ENCODE results near the gene KIF25. TPM values are rescaled to one million over a fixed set of nuclear protein-coding genes. Genes with fewer than 3 reads are reported as not detected.

KIF25 gene
- polyA plus RNA-seq, 2 of the 4 experiments (the other 2 are of a cell fraction): 0.06 to 0.13 TPM

DNA sequence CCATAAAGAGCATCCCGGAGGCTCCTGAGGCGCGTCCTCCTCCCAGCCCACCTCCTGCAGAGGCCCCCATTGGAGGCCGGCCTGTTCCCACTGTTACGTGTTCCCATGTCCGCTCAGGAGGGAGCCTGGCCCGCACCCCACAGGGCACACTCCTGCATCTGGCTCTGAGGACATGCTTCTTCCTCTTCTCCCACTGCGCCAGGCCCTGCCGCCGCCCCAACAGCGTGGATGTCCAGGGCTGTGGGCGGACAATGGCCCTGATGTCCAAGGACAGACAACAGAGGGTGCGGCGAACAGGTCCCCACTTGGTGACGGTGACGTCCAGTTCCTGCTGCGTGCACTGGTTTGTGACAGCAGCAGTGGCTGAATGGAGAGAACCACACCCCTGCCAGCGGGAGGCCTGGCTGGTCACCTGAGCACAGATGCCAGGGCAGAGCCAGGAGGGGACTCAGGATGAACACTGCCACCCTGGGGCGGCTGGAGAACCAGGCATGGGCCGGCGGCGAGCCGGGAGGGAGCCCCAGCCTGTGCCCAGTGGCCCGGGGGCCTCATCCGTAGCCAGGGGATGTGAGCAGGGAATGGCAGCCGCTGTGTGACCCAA is 54.9 kb downstream of the KIF25 start:
- DNase-seq (ENCODE audit: low read depth in 1 of 2, low spot score in 1 of 2) (no peak), ATAC-seq (peak in 1 of 2 experiments; percentile 48; a peak in 3 of 6 replicates), FAIRE-seq (no peak)
- Histone ChIP-seq H3K4me1 (no peaks in the 10 kb centered on the region), H3K4me3 (no peak overlapping the region), H3K27ac (no peak overlapping the region), H3K9me3 (no peaks in the 10 kb centered on the region), H3K4me2 (no peak overlapping the region)
- WGBS (ENCODE audit: missing lambda C conversion rate): 88% methylated on average over 7 of the region's 26 CpGs
- no peak for TF ChIP-seq POLR2AphosphoS2 (conservative IDR thresholded peaks at IDR 0.05; ENCODE audit: low read length)
- TF ChIP-seq, protein P1, sequence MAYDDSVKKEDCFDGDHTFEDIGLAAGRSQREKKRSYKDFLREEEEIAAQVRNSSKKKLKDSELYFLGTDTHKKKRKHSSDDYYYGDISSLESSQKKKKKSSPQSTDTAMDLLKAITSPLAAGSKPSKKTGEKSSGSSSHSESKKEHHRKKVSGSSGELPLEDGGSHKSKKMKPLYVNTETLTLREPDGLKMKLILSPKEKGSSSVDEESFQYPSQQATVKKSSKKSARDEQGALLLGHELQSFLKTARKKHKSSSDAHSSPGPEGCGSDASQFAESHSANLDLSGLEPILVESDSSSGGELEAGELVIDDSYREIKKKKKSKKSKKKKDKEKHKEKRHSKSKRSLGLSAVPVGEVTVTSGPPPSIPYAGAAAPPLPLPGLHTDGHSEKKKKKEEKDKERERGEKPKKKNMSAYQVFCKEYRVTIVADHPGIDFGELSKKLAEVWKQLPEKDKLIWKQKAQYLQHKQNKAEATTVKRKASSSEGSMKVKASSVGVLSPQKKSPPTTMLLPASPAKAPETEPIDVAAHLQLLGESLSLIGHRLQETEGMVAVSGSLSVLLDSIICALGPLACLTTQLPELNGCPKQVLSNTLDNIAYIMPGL (CRISPR knock-in tag; IDR thresholded peaks at IDR 0.05; ENCODE audit: borderline replicate concordance): no peak
- TF ChIP-seq RCOR1 (IDR thresholded peaks at IDR 0.05; ENCODE audit: low read depth, low read length): no peak
- TF ChIP-seq TP53 (CRISPR knock-in tag; IDR thresholded peaks at IDR 0.05): no peak
- no peak for TF ChIP-seq RARB (CRISPR knock-in tag; IDR thresholded peaks at IDR 0.05)
- no peak for TF ChIP-seq NR3C1 (IDR thresholded peaks at IDR 0.05)
- no peak for TF ChIP-seq MYC (IDR thresholded peaks at IDR 0.05; ENCODE audit: borderline replicate concordance, low read length)
- TF ChIP-seq PHF8 (IDR thresholded peaks at IDR 0.05; ENCODE audit: borderline replicate concordance, low read depth): no peak
- no peak for TF ChIP-seq BHLHE40 (IDR thresholded peaks at IDR 0.05; ENCODE audit: low read depth, low read length)
- TF ChIP-seq, protein P2, sequence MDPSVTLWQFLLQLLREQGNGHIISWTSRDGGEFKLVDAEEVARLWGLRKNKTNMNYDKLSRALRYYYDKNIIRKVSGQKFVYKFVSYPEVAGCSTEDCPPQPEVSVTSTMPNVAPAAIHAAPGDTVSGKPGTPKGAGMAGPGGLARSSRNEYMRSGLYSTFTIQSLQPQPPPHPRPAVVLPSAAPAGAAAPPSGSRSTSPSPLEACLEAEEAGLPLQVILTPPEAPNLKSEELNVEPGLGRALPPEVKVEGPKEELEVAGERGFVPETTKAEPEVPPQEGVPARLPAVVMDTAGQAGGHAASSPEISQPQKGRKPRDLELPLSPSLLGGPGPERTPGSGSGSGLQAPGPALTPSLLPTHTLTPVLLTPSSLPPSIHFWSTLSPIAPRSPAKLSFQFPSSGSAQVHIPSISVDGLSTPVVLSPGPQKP (IDR thresholded peaks at IDR 0.05; ENCODE audit: low read depth, low read length): no peak
- no peak for TF ChIP-seq MAZ (IDR thresholded peaks at IDR 0.05; ENCODE audit: borderline replicate concordance, low read depth, low read length)
- TF ChIP-seq EP300 (IDR thresholded peaks at IDR 0.05): no peak
- TF ChIP-seq, protein P3, sequence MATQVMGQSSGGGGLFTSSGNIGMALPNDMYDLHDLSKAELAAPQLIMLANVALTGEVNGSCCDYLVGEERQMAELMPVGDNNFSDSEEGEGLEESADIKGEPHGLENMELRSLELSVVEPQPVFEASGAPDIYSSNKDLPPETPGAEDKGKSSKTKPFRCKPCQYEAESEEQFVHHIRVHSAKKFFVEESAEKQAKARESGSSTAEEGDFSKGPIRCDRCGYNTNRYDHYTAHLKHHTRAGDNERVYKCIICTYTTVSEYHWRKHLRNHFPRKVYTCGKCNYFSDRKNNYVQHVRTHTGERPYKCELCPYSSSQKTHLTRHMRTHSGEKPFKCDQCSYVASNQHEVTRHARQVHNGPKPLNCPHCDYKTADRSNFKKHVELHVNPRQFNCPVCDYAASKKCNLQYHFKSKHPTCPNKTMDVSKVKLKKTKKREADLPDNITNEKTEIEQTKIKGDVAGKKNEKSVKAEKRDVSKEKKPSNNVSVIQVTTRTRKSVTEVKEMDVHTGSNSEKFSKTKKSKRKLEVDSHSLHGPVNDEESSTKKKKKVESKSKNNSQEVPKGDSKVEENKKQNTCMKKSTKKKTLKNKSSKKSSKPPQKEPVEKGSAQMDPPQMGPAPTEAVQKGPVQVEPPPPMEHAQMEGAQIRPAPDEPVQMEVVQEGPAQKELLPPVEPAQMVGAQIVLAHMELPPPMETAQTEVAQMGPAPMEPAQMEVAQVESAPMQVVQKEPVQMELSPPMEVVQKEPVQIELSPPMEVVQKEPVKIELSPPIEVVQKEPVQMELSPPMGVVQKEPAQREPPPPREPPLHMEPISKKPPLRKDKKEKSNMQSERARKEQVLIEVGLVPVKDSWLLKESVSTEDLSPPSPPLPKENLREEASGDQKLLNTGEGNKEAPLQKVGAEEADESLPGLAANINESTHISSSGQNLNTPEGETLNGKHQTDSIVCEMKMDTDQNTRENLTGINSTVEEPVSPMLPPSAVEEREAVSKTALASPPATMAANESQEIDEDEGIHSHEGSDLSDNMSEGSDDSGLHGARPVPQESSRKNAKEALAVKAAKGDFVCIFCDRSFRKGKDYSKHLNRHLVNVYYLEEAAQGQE (IDR thresholded peaks at IDR 0.05): no peak
- TF ChIP-seq, protein P4, sequence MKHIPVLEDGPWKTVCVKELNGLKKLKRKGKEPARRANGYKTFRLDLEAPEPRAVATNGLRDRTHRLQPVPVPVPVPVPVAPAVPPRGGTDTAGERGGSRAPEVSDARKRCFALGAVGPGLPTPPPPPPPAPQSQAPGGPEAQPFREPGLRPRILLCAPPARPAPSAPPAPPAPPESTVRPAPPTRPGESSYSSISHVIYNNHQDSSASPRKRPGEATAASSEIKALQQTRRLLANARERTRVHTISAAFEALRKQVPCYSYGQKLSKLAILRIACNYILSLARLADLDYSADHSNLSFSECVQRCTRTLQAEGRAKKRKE (CRISPR knock-in tag; IDR thresholded peaks at IDR 0.05; ENCODE audit: low read depth): no peak
- no peak for TF ChIP-seq NPAS2 (CRISPR knock-in tag; IDR thresholded peaks at IDR 0.05; ENCODE audit: borderline replicate concordance)
- TF ChIP-seq CEBPB (IDR thresholded peaks at IDR 0.05): no peak
- no peak for TF ChIP-seq ZFP36 (IDR thresholded peaks at IDR 0.05; ENCODE audit: borderline replicate concordance, partially characterized antibody)
- TF ChIP-seq, protein P5, sequence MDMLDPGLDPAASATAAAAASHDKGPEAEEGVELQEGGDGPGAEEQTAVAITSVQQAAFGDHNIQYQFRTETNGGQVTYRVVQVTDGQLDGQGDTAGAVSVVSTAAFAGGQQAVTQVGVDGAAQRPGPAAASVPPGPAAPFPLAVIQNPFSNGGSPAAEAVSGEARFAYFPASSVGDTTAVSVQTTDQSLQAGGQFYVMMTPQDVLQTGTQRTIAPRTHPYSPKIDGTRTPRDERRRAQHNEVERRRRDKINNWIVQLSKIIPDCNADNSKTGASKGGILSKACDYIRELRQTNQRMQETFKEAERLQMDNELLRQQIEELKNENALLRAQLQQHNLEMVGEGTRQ (IDR thresholded peaks at IDR 0.05): no peak
- ChIA-PET CTCF (no interaction called here), POLR2A (no interaction called here)

Data from A549 (cell line).